GM18526 (cell line): ENCODE measurements around the gene ZNF814.
A peak's percentile ranks its signal among the peaks of the same experiment; 100 is the strongest.

Experiments used
- POLR2A ChIP-seq: IDR thresholded peaks from 3 replicates; pipeline ENCODE4 v1.6.1; 2011; ENCODE audit not compliant: insufficient read length; ENCODE audit errors: extremely low read depth

Gene ZNF814

GRCh38 chr19:57870225-57870624 is 18.6 kb downstream of the ZNF814 start:
- TF ChIP-seq POLR2A, result no peak

GRCh38 chr19:57867868-57868492 is 20.9 kb downstream of the ZNF814 start:
- TF ChIP-seq POLR2A, result no peak

GRCh38 chr19:57850553-57851017 is 38.3 kb downstream of the ZNF814 start:
- TF ChIP-seq POLR2A, result no peak

GRCh38 chr19:57849666-57850473 is 39.0 kb downstream of the ZNF814 start, which contains the start of gene ZNF587:
Gene ZNF587 (plus strand): TSS chr19:57849859. CDS start chr19:57850039, 180 bp downstream.
- TF ChIP-seq POLR2A, result peak; percentile 54

- TF ChIP-seq POLR2A, result no peak
Observed at GRCh38 chr19:57841122-57841763, 47.6 kb downstream of the ZNF814 start.

GRCh38 chr19:57830071-57830602 is 58.7 kb downstream of the ZNF814 start, which contains the start of gene ZNF587B:
Gene ZNF587B (plus strand): TSS chr19:57830299. CDS start chr19:57830529, 230 bp downstream.
- no peak for TF ChIP-seq POLR2A

GRCh38 chr19:57829316-57829715 is 59.5 kb downstream of the ZNF814 start:
- TF ChIP-seq POLR2A, result no peak

GRCh38 chr19:57825511-57825910 is 63.3 kb downstream of the ZNF814 start:
- TF ChIP-seq POLR2A, result no peak

- TF ChIP-seq POLR2A, result no peak
Observed at GRCh38 chr19:57820599-57820998, 68.2 kb downstream of the ZNF814 start.

GRCh38 chr19:57819475-57820148 is 69.2 kb downstream of the ZNF814 start:
- peak; percentile 68 for TF ChIP-seq POLR2A

- no peak for TF ChIP-seq POLR2A
Observed at GRCh38 chr19:57818378-57818777, 70.5 kb downstream of the ZNF814 start.

GRCh38 chr19:57817976-57818375 is 70.9 kb downstream of the ZNF814 start:
- TF ChIP-seq POLR2A, result no peak

GRCh38 chr19:57816652-57817051 is 72.2 kb downstream of the ZNF814 start:
- no peak for TF ChIP-seq POLR2A

- TF ChIP-seq POLR2A, result no peak
Observed at GRCh38 chr19:57815247-57816075, 73.4 kb downstream of the ZNF814 start.
